Muscle of leg (tissue), 11 donors: ENCODE results near the gene BTNL3. TPM values are rescaled to one million over a fixed set of nuclear protein-coding genes. Genes with fewer than 3 reads are reported as not detected.
"Not testable (repeated sequence)": the region's sequence is repeated elsewhere in the genome, so short reads cannot be mapped to it uniquely, and the experiment has no call there.

Experiments
- DNase-seq: peaks from one replicate; pipeline ENCODE4 v3.0.0; 2013
- H3K27ac ChIP-seq: one replicate; pipeline ENCODE4 v1.5.1; 2013; ENCODE audit warnings: mild to moderate bottlenecking, low read length, control low read depth
- H3K27me3 ChIP-seq: one replicate; pipeline ENCODE4 v1.6.1; 2013; ENCODE audit warnings: low read length; ENCODE audit not compliant: control insufficient read depth, insufficient read depth
- H3K36me3 ChIP-seq: one replicate; pipeline ENCODE4 v1.6.1; 2013; ENCODE audit warnings: low read length; ENCODE audit not compliant: control insufficient read depth, insufficient read depth
- H3K4me1 ChIP-seq: one replicate; pipeline ENCODE4 v1.6.1; 2013; ENCODE audit warnings: low read length; ENCODE audit not compliant: control insufficient read depth, insufficient read depth
- H3K4me3 ChIP-seq: one replicate; pipeline ENCODE4 v1.5.1; 2013; ENCODE audit warnings: low read length, control low read depth
- H3K9me3 ChIP-seq: replicated peaks from 2 replicates; pipeline ENCODE4 v1.6.1; 2013; ENCODE audit warnings: low read depth, low read length; ENCODE audit not compliant: control insufficient read depth
- WGBS: methylation state at CpG from one replicate; pipeline ENCODE4 v1.1.5; 2013; ENCODE audit warnings: missing lambda C conversion rate; ENCODE audit not compliant: insufficient coverage; 5-methylcytosine and 5-hydroxymethylcytosine counted together
- polyA plus RNA-seq, 8 donors: library from polyadenylated mRNA; unstranded; fragments of 120-200 nt; gene quantifications; one replicate each; pipeline versions ENCODE4 v1.2.1 to v1.2.3, GENCODE V29; 2013; ENCODE audit warnings: inconsistent platforms in 1 of 8, low replicate concordance in 1 of 8; ENCODE audit not compliant: insufficient read length in 8 of 8, insufficient read depth in 1 of 8
- total RNA-seq: library from RNA; stranded (reverse); fragments of 120-200 nt; gene quantifications from one replicate; pipeline ENCODE4 v1.2.4, GENCODE V29; 2013

BTNL3 gene
- total and polyA plus RNA-seq, 9 donors: 0.04 to 1.8 (median 0.08) TPM; not detected in 4

- H3K27me3 ChIP-seq, H3K36me3 ChIP-seq, DNase-seq: not testable (repeated sequence)
Observed at GRCh38 chr5:181014654-181015053, 26.0 kb downstream of the BTNL3 start.

GRCh38 chr5:181017448-181017847 is 28.8 kb downstream of the BTNL3 start:
- not testable (repeated sequence) for H3K27ac ChIP-seq, DNase-seq, H3K36me3 ChIP-seq, H3K27me3 ChIP-seq, H3K4me1 ChIP-seq, H3K4me3 ChIP-seq, H3K9me3 ChIP-seq
- WGBS: 67% methylated on average over 1 of the region's 3 CpGs

More at GRCh38 chr5:181014654-181015053, 26.0 kb downstream of the BTNL3 start:
- not testable (repeated sequence) for H3K27ac ChIP-seq, H3K9me3 ChIP-seq, H3K4me1 ChIP-seq, H3K4me3 ChIP-seq

- Histone ChIP-seq H3K9me3 (peaks cover 15% of the 10 kb centered on the region), H3K4me1 (no peaks in the 10 kb centered on the region), H3K27me3 (no peaks in the 10 kb centered on the region), H3K4me3 (no peak overlapping the region), H3K36me3 (no peaks in the 10 kb centered on the region), H3K27ac (no peak overlapping the region)
- DNase-seq: no peak
- 75% methylated on average over 2 of the region's 3 CpGs for whole genome bisulfite sequencing
Observed at GRCh38 chr5:181020688-181021087, 32.0 kb downstream of the BTNL3 start.

- H3K9me3 ChIP-seq: peaks cover 15% of the 10 kb centered on the region
- no peaks in the 10 kb centered on the region for H3K36me3 ChIP-seq
- no peak overlapping the region for H3K4me3 ChIP-seq
- H3K27ac ChIP-seq: no peak overlapping the region
- no peak for DNase-seq
- WGBS: 13% methylated on average over 1 of the region's 1 CpG
- H3K4me1 ChIP-seq: no peaks in the 10 kb centered on the region
- H3K27me3 ChIP-seq: no peaks in the 10 kb centered on the region
Observed at GRCh38 chr5:181024245-181025064, 35.8 kb downstream of the BTNL3 start.

GRCh38 chr5:181027452-181028031 is 38.9 kb downstream of the BTNL3 start:
- Histone ChIP-seq H3K27me3 (peaks cover 2% of the 10 kb centered on the region), H3K9me3 (peaks cover 11% of the 10 kb centered on the region), H3K4me1 (no peaks in the 10 kb centered on the region), H3K36me3 (no peaks in the 10 kb centered on the region), H3K4me3 (no peak overlapping the region), H3K27ac (no peak overlapping the region)
- DNase-seq: no peak
- 92% methylated on average over 4 of the region's 11 CpGs for WGBS

- no peak for DNase-seq
- no peaks in the 10 kb centered on the region for H3K36me3 ChIP-seq
- H3K4me1 ChIP-seq: no peaks in the 10 kb centered on the region
- peaks cover 2% of the 10 kb centered on the region for H3K27me3 ChIP-seq
- peaks cover 9% of the 10 kb centered on the region for H3K9me3 ChIP-seq
- H3K27ac ChIP-seq: no peak overlapping the region
- 77% methylated on average over 23 of the region's 26 CpGs for WGBS
- no peak overlapping the region for H3K4me3 ChIP-seq
Observed at GRCh38 chr5:181028032-181028819, 39.6 kb downstream of the BTNL3 start.

GRCh38 chr5:181031716-181032115 is 43.1 kb downstream of the BTNL3 start:
- no peaks in the 10 kb centered on the region for H3K9me3 ChIP-seq
- DNase-seq: no peak
- H3K27ac ChIP-seq: no peak overlapping the region
- no peak overlapping the region for H3K4me3 ChIP-seq
- H3K36me3 ChIP-seq: no peaks in the 10 kb centered on the region
- peaks cover 2% of the 10 kb centered on the region for H3K27me3 ChIP-seq
- H3K4me1 ChIP-seq: peaks cover 5% of the 10 kb centered on the region
- WGBS: 89% methylated on average over 3 of the region's 3 CpGs

- Histone ChIP-seq H3K27ac (no peak overlapping the region), H3K4me3 (no peak overlapping the region), H3K4me1 (peaks cover 17% of the 10 kb centered on the region), H3K27me3 (peaks cover 4% of the 10 kb centered on the region), H3K9me3 (no peaks in the 10 kb centered on the region), H3K36me3 (no peaks in the 10 kb centered on the region)
- no peak for DNase-seq
- 64% methylated on average over 9 of the region's 20 CpGs for WGBS
Observed at GRCh38 chr5:181035991-181036815, 47.6 kb downstream of the BTNL3 start.

- 70% methylated on average over 12 of the region's 13 CpGs for WGBS
- Histone ChIP-seq H3K27ac (no peak overlapping the region), H3K9me3 (no peaks in the 10 kb centered on the region), H3K36me3 (no peaks in the 10 kb centered on the region), H3K4me1 (peaks cover 17% of the 10 kb centered on the region), H3K4me3 (no peak overlapping the region), H3K27me3 (peaks cover 2% of the 10 kb centered on the region)
- no peak for DNase-seq
Observed at GRCh38 chr5:181036816-181037364, 48.2 kb downstream of the BTNL3 start.
